ENCODE data around the gene PSEN2. TPM values are rescaled to one million over a fixed set of nuclear protein-coding genes. Genes with fewer than 3 reads are reported as not detected.

Gene PSEN2
- total RNA-seq, 4 donors from 2014 or later, result 31.4 to 57.8 (median 39.1) TPM

GRCh38 chr1:226880372-226881287 lies 10.2 kb downstream of the PSEN2 start:
- TF ChIP-seq POLR2A (IDR thresholded peaks at IDR 0.05), result no peak
- no peak for TF ChIP-seq CTCF (IDR thresholded peaks at IDR 0.05)
- Histone ChIP-seq H3K4me1 (peaks cover 4 to 27% (median 10%) of the 10 kb centered on the region in 4 donors), H3K4me3 (no peak overlapping the region), H3K27ac (no peak overlapping the region), H3K27me3 (no peaks in the 10 kb centered on the region), H3K36me3 (peaks cover 0 to 17% (median 0%) of the 10 kb centered on the region in 3 donors), H3K9me3 (no peaks in the 10 kb centered on the region)
- no peak for DNase-seq

- no peak for DNase-seq
- Histone ChIP-seq H3K9me3 (no peaks in the 10 kb centered on the region), H3K4me1 (peaks cover 4 to 27% (median 7%) of the 10 kb centered on the region in 4 donors), H3K27me3 (no peaks in the 10 kb centered on the region), H3K27ac (peak overlapping the region in 3 of 4 donors; percentile 73 to 82 (median 77)), H3K4me3 (no peak overlapping the region), H3K36me3 (peaks cover 0 to 25% (median 0%) of the 10 kb centered on the region in 3 donors)
- TF ChIP-seq POLR2A (IDR thresholded peaks at IDR 0.05) (no peak), CTCF (IDR thresholded peaks at IDR 0.05) (no peak)
Measured at GRCh38 chr1:226881515-226882185, 11.2 kb downstream of the PSEN2 start.

- peak overlapping the region; percentile 62 to 82 (median 75) for H3K27ac ChIP-seq
- TF ChIP-seq POLR2A (IDR thresholded peaks at IDR 0.05) (no peak), CTCF (IDR thresholded peaks at IDR 0.05) (no peak)
- H3K36me3 ChIP-seq, result peaks cover 0 to 25% (median 0%) of the 10 kb centered on the region in 3 donors
- peak overlapping the region in 3 of 4 donors; percentile 5 to 38 (median 28) for H3K4me3 ChIP-seq
- no peak for DNase-seq
- no peaks in the 10 kb centered on the region for H3K9me3 ChIP-seq
- H3K27me3 ChIP-seq, result no peaks in the 10 kb centered on the region
- H3K4me1 ChIP-seq, result peaks cover 4 to 27% (median 7%) of the 10 kb centered on the region in 4 donors
Measured at GRCh38 chr1:226882187-226882586, 11.8 kb downstream of the PSEN2 start.

DNA sequence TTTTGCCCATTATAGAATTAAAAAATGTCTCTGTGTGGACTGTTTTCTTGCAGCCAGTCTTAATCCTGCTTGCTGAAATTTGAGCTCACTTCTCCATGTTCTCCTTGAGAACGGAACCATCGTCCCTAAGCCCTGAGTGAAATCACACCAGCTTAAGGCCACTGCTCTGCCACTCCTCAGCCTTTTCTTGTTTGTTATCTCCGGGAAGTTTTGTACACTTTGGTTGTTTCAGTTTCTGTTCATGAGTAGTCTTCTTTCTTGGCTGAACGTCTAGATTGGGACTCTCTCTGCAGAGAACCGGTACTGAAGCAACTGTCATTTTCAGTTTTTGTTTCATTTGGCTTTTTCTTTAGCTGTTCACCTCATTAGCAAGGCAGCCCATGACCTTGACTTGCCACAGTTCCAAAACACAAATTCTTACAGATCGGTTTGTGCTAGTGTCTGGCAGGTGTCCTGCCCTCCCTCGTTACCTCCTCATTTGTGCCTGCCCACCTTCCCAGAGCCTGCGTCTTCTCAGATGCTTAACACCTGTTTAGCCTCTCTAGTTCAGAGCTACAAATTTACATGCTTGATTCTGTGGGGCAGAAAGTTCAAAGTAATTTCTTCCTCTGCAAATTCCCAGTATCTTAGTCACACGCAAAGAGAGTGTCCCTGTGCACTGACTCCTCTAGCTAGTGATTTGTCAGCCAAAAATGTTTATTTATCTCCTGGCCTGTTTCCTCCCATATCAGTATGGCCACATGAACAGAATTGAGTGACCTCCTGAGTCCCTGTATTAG lies 12.4 kb downstream of the PSEN2 start:
- Histone ChIP-seq H3K27ac (peak overlapping the region; percentile 62 to 82 (median 75)), H3K27me3 (no peaks in the 10 kb centered on the region), H3K9me3 (no peaks in the 10 kb centered on the region), H3K4me1 (peaks cover 4 to 27% (median 7%) of the 10 kb centered on the region in 4 donors), H3K36me3 (peaks cover 0 to 30% (median 0%) of the 10 kb centered on the region in 3 donors), H3K4me3 (peak overlapping the region in 3 of 4 donors; percentile 5 to 38 (median 28))
- TF ChIP-seq POLR2A (IDR thresholded peaks at IDR 0.05), result no peak
- no peak for TF ChIP-seq CTCF (IDR thresholded peaks at IDR 0.05)
- no peak for DNase-seq

GRCh38 chr1:226883630-226884029 lies 13.2 kb downstream of the PSEN2 start:
- H3K27ac ChIP-seq, result peak overlapping the region in 1 of 4 donors; percentile 73
- H3K9me3 ChIP-seq, result no peaks in the 10 kb centered on the region
- H3K27me3 ChIP-seq, result no peaks in the 10 kb centered on the region
- peaks cover 0 to 37% (median 0%) of the 10 kb centered on the region in 3 donors for H3K36me3 ChIP-seq
- no peak overlapping the region for H3K4me3 ChIP-seq
- DNase-seq, result no peak
- TF ChIP-seq POLR2A (IDR thresholded peaks at IDR 0.05) (no peak), CTCF (IDR thresholded peaks at IDR 0.05) (no peak)
- peaks cover 4 to 27% (median 7%) of the 10 kb centered on the region in 4 donors for H3K4me1 ChIP-seq
